ACC112 (cell line): ENCODE data around the gene OR5H2.

Experiments
- H2AFZ ChIP-seq: fragments of 200-600 bp; sonication (generic); one replicate; pipeline ENCODE4 v1.6.0; 2017; ENCODE audit warnings: antibody characterized with exemption, low read length; ENCODE audit not compliant: unreplicated experiment
- H3K27ac ChIP-seq: fragments of 200-600 bp; sonication (generic); 2 replicates; pipeline ENCODE4 v1.5.1; 2014; ENCODE audit warnings: low read depth, mild to moderate bottlenecking, antibody characterized with exemption, low read length, moderate library complexity
- H3K27me3 ChIP-seq: fragments of 200-600 bp; sonication (generic); 2 replicates; pipeline ENCODE4 v1.6.1; 2014; ENCODE audit warnings: mild to moderate bottlenecking, antibody characterized with exemption, low read length, moderate library complexity, mixed read lengths; ENCODE audit not compliant: insufficient read depth
- H3K36me3 ChIP-seq: fragments of 200-600 bp; sonication (generic); 2 replicates; pipeline ENCODE4 v1.6.1; 2016; ENCODE audit warnings: mild to moderate bottlenecking, antibody characterized with exemption, low read length, moderate library complexity, mixed read lengths; ENCODE audit not compliant: insufficient read depth
- H3K4me1 ChIP-seq: fragments of 200-600 bp; sonication (generic); one replicate; pipeline ENCODE4 v1.6.1; 2016; ENCODE audit warnings: low read length, mixed read lengths; ENCODE audit not compliant: insufficient read depth, unreplicated experiment, control insufficient read depth
- H3K4me3 ChIP-seq: fragments of 200-600 bp; sonication (generic); 2 replicates; pipeline ENCODE4 v1.5.1; 2014; ENCODE audit warnings: mild to moderate bottlenecking, low read depth, low read length
- H3K79me2 ChIP-seq: fragments of 200-600 bp; sonication (generic); one replicate; pipeline ENCODE4 v1.6.0; 2016; ENCODE audit warnings: low read length; ENCODE audit not compliant: control insufficient read depth, unreplicated experiment, insufficient read depth

Gene OR5H2

DNA sequence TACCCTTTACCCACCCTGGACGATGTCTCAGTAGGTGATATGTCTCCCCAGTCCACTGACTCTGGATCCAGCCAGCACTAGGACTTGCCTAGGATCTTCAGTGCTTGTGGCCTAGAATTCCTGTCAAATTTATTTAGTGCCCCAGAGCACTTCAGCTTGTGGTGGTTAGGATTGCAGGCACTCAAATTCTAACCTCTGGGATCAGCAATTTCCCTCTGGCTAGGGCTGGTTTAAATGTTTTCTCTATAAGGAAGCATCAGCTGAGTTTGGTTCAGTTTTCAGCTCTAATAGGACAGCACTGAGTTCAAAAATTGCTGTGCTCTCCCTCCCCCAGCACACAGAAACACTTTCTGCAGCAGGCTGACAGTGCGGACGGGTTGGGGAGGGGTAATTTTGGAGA lies 10.2 kb upstream of the OR5H2 start:
- no peak overlapping the region for H2AFZ ChIP-seq
- no peaks in the 10 kb centered on the region for H3K27me3 ChIP-seq
- H3K4me3 ChIP-seq: no peak overlapping the region
- H3K4me1 ChIP-seq: no peaks in the 10 kb centered on the region
- no peaks in the 10 kb centered on the region for H3K36me3 ChIP-seq
- H3K27ac ChIP-seq: no peak overlapping the region
- no peaks in the 10 kb centered on the region for H3K79me2 ChIP-seq

DNA sequence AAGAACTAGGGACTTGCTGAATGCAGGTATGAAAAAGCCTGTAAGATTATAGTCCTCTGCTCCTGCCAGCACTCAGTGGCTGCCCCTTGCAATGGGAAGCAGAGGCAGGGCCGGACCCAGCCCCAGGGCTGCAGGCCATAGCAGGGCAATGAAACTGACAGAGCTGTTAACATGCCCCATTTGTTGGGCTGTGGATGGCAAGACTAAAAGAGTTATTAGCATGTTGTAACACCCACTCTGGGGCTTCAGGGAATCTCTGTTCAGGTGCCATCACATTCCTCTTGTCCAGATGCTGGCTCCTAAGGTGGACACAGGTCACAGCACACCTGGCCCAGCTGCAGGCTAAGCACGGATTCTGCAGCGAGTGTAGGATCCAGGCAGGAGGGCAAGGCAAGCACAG lies 7.4 kb upstream of the OR5H2 start:
- H3K4me1 ChIP-seq: no peaks in the 10 kb centered on the region
- 0 out of 2 replicates have a peak, but pooled peaks cover 6% of the 10 kb centered on the region for H3K27me3 ChIP-seq
- H3K79me2 ChIP-seq: no peaks in the 10 kb centered on the region
- H3K4me3 ChIP-seq: no peak overlapping the region
- H2AFZ ChIP-seq: no peak overlapping the region
- H3K36me3 ChIP-seq: no peaks in the 10 kb centered on the region
- no peak overlapping the region for H3K27ac ChIP-seq

DNA sequence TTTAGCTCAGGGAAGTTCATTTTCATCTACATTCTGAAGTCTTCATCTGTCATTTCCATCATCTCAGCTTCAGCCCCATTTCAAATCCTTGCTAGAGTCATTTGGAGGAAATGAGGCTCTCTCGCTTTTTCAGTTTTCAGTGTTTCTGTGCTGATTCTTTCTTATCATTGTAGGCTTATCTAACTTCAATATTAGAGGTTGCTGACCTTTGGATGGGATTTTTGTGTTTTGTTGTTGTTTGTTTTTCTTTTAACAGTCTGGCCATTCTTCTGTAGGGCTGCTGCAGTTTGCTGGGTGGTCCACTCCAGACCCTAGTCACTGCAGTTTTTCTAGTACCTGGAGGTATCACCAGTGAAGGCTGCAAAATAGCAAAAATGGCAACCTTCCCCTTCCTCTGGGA lies 8.6 kb downstream of the OR5H2 start:
- Histone ChIP-seq H3K27me3 (no peaks in the 10 kb centered on the region), H3K4me3 (no peak overlapping the region), H3K79me2 (no peaks in the 10 kb centered on the region), H3K36me3 (no peaks in the 10 kb centered on the region), H3K27ac (no peak overlapping the region), H2AFZ (no peak overlapping the region), H3K4me1 (no peaks in the 10 kb centered on the region)

DNA sequence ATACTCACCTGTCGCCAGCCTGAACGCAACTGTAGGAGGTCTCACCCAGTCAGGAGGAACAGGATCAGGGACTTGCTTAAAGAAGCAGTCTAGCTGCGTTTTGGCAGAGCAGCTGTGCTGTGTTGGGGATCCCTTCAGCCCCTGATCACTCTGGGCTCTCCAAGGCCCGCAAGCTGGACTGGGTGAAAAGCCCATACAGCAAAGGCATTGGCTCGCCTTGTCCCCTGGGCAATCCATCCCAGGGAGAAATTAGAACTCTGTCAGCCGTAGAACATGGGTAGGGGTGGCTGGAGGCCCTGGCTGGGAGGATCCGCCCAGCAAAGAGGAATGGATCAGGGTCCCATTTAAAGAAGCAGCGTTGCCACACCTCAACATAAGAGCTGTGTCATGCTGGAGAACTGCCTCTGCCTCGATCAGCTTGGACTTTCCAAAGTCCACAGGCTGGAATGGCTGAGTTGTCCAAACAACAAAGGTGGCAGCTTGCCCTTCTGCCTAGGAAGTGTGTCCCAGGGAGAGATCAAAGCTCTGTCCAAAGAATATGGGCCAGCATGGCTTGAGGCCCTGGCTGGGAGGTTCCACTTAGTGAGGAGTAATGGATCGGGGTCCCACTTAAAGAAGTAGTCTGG lies 9.1 kb downstream of the OR5H2 start:
- Histone ChIP-seq H3K4me1 (no peaks in the 10 kb centered on the region), H3K27ac (no peak overlapping the region), H3K79me2 (no peaks in the 10 kb centered on the region), H3K27me3 (no peaks in the 10 kb centered on the region), H3K4me3 (no peak overlapping the region), H3K36me3 (no peaks in the 10 kb centered on the region), H2AFZ (no peak overlapping the region)

DNA sequence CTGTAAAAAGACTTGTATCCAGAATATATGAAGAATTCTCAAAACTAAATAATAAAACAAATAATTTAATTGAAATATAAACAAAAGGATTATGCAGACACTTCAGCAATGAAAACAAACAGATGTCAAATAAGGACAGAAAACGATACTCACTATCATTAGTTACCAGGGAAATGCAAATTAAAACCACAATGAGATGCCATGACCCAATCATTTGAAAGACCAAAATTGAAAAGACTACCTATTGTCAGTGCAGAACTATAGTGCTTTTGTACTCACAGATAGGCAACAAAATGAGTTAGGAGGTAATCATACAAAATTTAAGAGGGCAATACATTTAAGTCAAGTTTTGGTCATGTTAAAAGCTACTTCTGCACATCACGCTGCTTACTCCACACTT lies 39.8 kb downstream of the OR5H2 start:
- Histone ChIP-seq H3K36me3 (no peaks in the 10 kb centered on the region), H3K79me2 (no peaks in the 10 kb centered on the region), H3K4me1 (no peaks in the 10 kb centered on the region), H3K4me3 (no peak overlapping the region), H3K27ac (no peak overlapping the region), H2AFZ (no peak overlapping the region), H3K27me3 (peaks cover 50% of the 10 kb centered on the region)

DNA sequence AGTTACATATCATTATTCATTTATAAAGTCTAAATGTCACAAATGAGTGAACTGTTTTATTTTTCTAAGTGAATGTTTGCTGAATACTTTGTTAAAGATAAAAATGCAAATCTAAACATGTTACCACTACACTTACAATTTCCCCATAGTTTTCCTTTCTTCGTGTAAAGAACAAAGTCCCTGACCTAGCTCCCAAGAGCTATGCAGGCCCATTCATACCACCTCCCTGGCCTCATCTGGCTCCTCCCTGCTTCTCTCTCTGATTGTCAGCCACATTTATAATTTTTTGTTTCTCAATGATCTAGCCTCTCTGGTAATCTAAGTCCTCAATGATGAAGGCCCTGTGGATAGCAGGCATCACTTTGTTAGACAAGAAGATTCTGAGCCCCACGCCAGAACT lies 40.4 kb downstream of the OR5H2 start:
- Histone ChIP-seq H3K4me1 (no peaks in the 10 kb centered on the region), H3K36me3 (no peaks in the 10 kb centered on the region), H3K27me3 (peaks cover 55% of the 10 kb centered on the region), H3K4me3 (no peak overlapping the region), H3K27ac (no peak overlapping the region), H2AFZ (no peak overlapping the region), H3K79me2 (no peaks in the 10 kb centered on the region)

DNA sequence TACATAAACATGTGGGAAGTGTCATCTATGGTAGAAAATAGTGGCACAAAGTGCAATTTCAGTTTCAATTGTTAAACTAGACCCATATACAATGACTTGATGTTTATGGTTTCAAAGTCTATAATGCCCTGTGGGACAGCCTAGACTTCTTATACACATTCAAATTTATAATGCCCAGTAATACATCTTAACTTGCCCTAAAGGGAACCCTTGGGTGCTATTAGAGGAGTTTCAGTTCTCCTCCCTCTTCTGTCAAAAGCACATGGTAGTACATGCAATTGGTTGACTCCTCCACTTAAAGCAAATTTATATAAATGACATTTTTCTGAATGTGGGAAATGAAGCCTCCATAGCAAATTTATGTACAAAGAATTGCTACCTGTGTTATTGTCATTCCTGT lies 41.1 kb downstream of the OR5H2 start:
- no peaks in the 10 kb centered on the region for H3K36me3 ChIP-seq
- H3K4me1 ChIP-seq: no peaks in the 10 kb centered on the region
- no peak overlapping the region for H2AFZ ChIP-seq
- no peak overlapping the region for H3K4me3 ChIP-seq
- H3K27me3 ChIP-seq: peaks cover 62% of the 10 kb centered on the region
- H3K79me2 ChIP-seq: no peaks in the 10 kb centered on the region
- H3K27ac ChIP-seq: no peak overlapping the region

DNA sequence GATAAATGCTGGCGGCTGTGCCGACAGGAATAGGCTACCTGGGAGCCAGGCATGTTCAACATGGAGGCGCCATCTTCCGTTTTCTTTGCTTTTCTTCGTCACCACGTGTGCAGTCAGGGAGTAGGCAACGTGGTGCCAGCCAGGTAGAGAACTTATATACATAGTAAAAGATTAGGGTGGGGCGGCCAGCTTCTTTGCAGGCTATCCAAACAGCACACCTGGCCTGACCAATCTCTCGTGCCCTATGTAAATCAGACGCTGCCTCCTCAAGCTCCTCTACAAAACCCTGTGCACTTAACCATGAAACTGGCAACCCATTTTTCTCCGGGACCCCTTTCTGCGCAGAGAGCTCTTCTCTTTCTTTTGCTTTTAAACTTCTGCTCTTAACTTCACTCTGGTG lies 42.8 kb downstream of the OR5H2 start:
- Histone ChIP-seq H3K4me3 (no peak overlapping the region), H2AFZ (no peak overlapping the region), H3K27me3 (peaks cover 71% of the 10 kb centered on the region), H3K79me2 (no peaks in the 10 kb centered on the region), H3K27ac (no peak overlapping the region), H3K4me1 (no peaks in the 10 kb centered on the region), H3K36me3 (no peaks in the 10 kb centered on the region)

DNA sequence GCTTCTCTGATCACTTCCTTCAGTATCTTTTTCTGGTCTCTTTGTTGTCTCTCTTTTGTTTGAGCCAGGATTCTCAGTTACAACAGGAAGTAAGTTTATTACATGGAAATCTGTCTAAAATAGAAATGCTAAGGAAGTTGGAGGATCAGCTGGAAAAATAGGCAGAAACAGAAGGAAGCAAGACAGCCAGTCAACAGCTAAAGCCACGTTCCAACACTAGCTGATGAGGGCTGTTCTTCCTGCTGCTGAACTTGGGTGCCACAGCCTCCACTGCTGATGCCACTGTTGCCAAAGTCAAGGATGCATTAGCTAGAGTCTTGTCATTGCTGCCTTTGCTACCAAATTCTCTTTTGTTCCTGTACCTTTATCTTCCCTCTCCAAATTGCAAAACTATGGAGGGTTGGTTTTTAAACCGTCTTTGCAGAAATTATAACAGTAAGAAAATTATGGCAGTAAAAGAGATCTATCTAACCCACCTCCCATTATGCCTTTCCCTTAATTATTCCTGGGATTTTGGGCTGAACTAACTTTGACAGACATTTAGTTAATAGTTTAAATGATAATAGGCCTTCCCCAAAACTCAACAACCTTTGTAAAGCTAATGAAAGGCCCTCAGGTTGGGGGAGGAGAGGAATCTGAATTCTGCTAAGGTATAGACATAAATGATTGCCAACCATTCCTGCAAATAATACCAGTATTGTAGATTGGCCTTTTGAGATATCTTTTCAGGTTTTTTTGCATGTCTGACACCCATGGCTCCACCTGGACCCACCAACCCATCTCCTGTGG lies 44.0 kb downstream of the OR5H2 start:
- H3K4me1 ChIP-seq: no peaks in the 10 kb centered on the region
- peaks cover 79% of the 10 kb centered on the region for H3K27me3 ChIP-seq
- H3K36me3 ChIP-seq: no peaks in the 10 kb centered on the region
- no peak overlapping the region for H2AFZ ChIP-seq
- H3K79me2 ChIP-seq: no peaks in the 10 kb centered on the region
- H3K4me3 ChIP-seq: no peak overlapping the region
- H3K27ac ChIP-seq: no peak overlapping the region

DNA sequence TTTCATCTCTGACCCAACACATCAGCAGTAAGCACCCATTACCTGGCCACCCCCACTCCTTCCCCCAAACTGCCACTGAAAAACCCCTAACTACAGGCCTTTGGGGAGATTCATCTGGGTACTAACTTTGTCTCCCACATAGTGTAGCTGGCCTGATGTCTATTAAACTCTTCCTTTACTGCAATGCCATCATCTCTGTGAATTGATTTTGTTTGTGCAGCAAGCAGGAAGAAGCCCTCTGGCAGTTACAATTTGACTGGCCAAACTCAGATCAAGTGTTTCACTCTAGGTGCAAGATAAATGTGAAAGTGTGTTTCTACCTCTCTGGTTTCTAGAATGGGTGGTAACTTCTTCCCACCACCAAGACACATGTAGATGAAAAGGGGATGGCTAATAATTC lies 44.6 kb downstream of the OR5H2 start:
- Histone ChIP-seq H3K27ac (no peak overlapping the region), H2AFZ (no peak overlapping the region)

DNA sequence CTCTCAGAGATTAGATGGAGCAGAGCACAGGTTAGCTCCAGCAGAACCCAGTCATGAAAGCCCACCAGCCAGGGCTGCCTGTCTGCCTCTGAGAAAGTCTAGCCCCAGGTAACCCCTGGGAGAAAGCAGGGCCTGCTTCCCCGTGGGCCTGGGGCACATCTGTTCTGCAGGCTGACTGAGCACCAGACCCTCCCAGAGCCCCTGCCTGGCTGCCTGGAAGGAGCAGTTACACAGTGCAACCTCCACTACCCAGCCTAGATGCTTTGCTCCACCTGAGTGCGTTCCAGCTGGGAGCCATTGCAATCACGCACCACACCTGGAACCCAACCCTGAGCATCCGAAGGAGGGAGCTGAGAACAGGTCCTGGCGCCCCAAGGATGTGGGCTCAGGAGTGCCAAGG lies 46.6 kb downstream of the OR5H2 start:
- Histone ChIP-seq H3K27ac (no peak overlapping the region), H2AFZ (no peak overlapping the region), H3K4me3 (no peak overlapping the region)

More for the DNA sequence above, 44.6 kb downstream of the OR5H2 start:
- Histone ChIP-seq H3K79me2 (no peaks in the 10 kb centered on the region), H3K27me3 (peaks cover 83% of the 10 kb centered on the region), H3K4me3 (no peak overlapping the region), H3K4me1 (no peaks in the 10 kb centered on the region), H3K36me3 (no peaks in the 10 kb centered on the region)

More for the DNA sequence above, 46.6 kb downstream of the OR5H2 start:
- H3K27me3 ChIP-seq: peaks cover 89% of the 10 kb centered on the region
- no peaks in the 10 kb centered on the region for H3K79me2 ChIP-seq
- H3K4me1 ChIP-seq: no peaks in the 10 kb centered on the region
- H3K36me3 ChIP-seq: no peaks in the 10 kb centered on the region
